Measurements from ENCODE around the gene LRRC4C. TPM values are rescaled to one million over a fixed set of nuclear protein-coding genes. Genes with fewer than 3 reads are reported as not detected.
"Not testable (repeated sequence)": the region's sequence is repeated elsewhere in the genome, so short reads cannot be mapped to it uniquely, and the experiment has no call there.

Gene LRRC4C
- total RNA-seq, 1 experiment from 2014 or later = not detected

- POLR2A ChIA-PET (ENCODE audit: unreplicated experiment) = no interaction called here
- no peak overlapping the region for H2AFZ ChIP-seq (ENCODE audit: low read length)
Observed at GRCh38 chr11:40544162-40544561, 915.3 kb downstream of the LRRC4C start.

GRCh38 chr11:40542821-40543220 lies 916.6 kb downstream of the LRRC4C start:
- no peak for TF ChIP-seq EZH2 (IDR thresholded peaks at IDR 0.05; ENCODE audit: low read length, unreplicated experiment)
- TF ChIP-seq CTCF (conservative IDR thresholded peaks at IDR 0.05; ENCODE audit: low read depth, low read length) = no peak
- TF ChIP-seq EZH2phosphoT487 (IDR thresholded peaks at IDR 0.05; ENCODE audit: borderline replicate concordance, low read length) = no peak
- no peaks in the 10 kb centered on the region for H4K20me1 ChIP-seq (ENCODE audit: low read length)
- no peaks in the 10 kb centered on the region for H3F3A ChIP-seq (ENCODE audit: low read length, unreplicated experiment)
- no peak for ATAC-seq
- ChIA-PET POLR2A (ENCODE audit: unreplicated experiment) (no interaction called here), CTCF (no interaction called here)
- no peak overlapping the region for H3K27ac ChIP-seq (ENCODE audit: low read length)
- no peaks in the 10 kb centered on the region for H3K9me3 ChIP-seq (ENCODE audit: low read length)
- H3K4me3 ChIP-seq (ENCODE audit: low read length) = no peak overlapping the region
- no peaks in the 10 kb centered on the region for H3K36me3 ChIP-seq (ENCODE audit: low read depth, low read length)
- H3K79me2 ChIP-seq (ENCODE audit: low read length) = no peaks in the 10 kb centered on the region
- intact Hi-C loops (cut with micrococcal nuclease) = no loop called here
- no peak for DNase-seq
- no peaks in the 10 kb centered on the region for H3K4me1 ChIP-seq (ENCODE audit: insufficient read depth, low read length)
- no peak overlapping the region for H3K9ac ChIP-seq (ENCODE audit: low read length)
- BruUV-seq (replicated peaks) = no TSS peak
- no peak overlapping the region for H2AFZ ChIP-seq (ENCODE audit: low read length)
- no peak overlapping the region for H3K4me2 ChIP-seq (ENCODE audit: low read length)
- H3K27me3 ChIP-seq (ENCODE audit: low read length) = no peaks in the 10 kb centered on the region
- no peaks in the 10 kb centered on the region for H3K9me2 ChIP-seq (replicated peaks; ENCODE audit: low read length)

More at GRCh38 chr11:40544162-40544561, 915.3 kb downstream of the LRRC4C start:
- H3K9me3 ChIP-seq (ENCODE audit: low read length) = no peaks in the 10 kb centered on the region; the same call in 1 of the 2 replicates
- no peak for DNase-seq
- no peaks in the 10 kb centered on the region for H3K79me2 ChIP-seq (ENCODE audit: low read length)
- no peak overlapping the region for H3K9ac ChIP-seq (ENCODE audit: low read length)
- TF ChIP-seq CTCF (conservative IDR thresholded peaks at IDR 0.05; ENCODE audit: low read depth, low read length) (no peak), EZH2phosphoT487 (IDR thresholded peaks at IDR 0.05; ENCODE audit: borderline replicate concordance, low read length) (no peak), EZH2 (IDR thresholded peaks at IDR 0.05; ENCODE audit: low read length, unreplicated experiment) (no peak)
- H3K4me3 ChIP-seq (ENCODE audit: low read length) = no peak overlapping the region
- no peaks in the 10 kb centered on the region for H3K36me3 ChIP-seq (ENCODE audit: low read depth, low read length)
- H3K27ac ChIP-seq (ENCODE audit: low read length) = no peak overlapping the region
- no peaks in the 10 kb centered on the region for H3F3A ChIP-seq (ENCODE audit: low read length, unreplicated experiment)
- CTCF ChIA-PET = no interaction called here
- H3K4me2 ChIP-seq (ENCODE audit: low read length) = no peak overlapping the region
- no peaks in the 10 kb centered on the region for H3K27me3 ChIP-seq (ENCODE audit: low read length)
- no peak for ATAC-seq
- no peaks in the 10 kb centered on the region for H4K20me1 ChIP-seq (ENCODE audit: low read length)
- no peaks in the 10 kb centered on the region for H3K4me1 ChIP-seq (ENCODE audit: insufficient read depth, low read length)
- intact Hi-C loops (cut with micrococcal nuclease) = no loop called here
- BruUV-seq (replicated peaks) = no TSS peak
- no peaks in the 10 kb centered on the region for H3K9me2 ChIP-seq (replicated peaks; ENCODE audit: low read length)

- TF ChIP-seq CTCF (conservative IDR thresholded peaks at IDR 0.05; ENCODE audit: low read depth, low read length) (no peak), EZH2phosphoT487 (IDR thresholded peaks at IDR 0.05; ENCODE audit: borderline replicate concordance, low read length) (no peak), EZH2 (IDR thresholded peaks at IDR 0.05; ENCODE audit: low read length, unreplicated experiment) (no peak)
- Histone ChIP-seq H2AFZ (ENCODE audit: low read length) (no peak overlapping the region), H3K4me1 (ENCODE audit: insufficient read depth, low read length) (no peaks in the 10 kb centered on the region), H3K9me3 (ENCODE audit: low read length) (no peaks in the 10 kb centered on the region), H4K20me1 (ENCODE audit: low read length) (no peaks in the 10 kb centered on the region), H3F3A (ENCODE audit: low read length, unreplicated experiment) (no peaks in the 10 kb centered on the region), H3K9me2 (replicated peaks; ENCODE audit: low read length) (no peaks in the 10 kb centered on the region), H3K4me2 (ENCODE audit: low read length) (no peak overlapping the region), H3K36me3 (ENCODE audit: low read depth, low read length) (no peaks in the 10 kb centered on the region), H3K4me3 (ENCODE audit: low read length) (no peak overlapping the region), H3K9ac (ENCODE audit: low read length) (no peak overlapping the region), H3K79me2 (ENCODE audit: low read length) (no peaks in the 10 kb centered on the region), H3K27ac (ENCODE audit: low read length) (no peak overlapping the region), H3K27me3 (ENCODE audit: low read length) (no peaks in the 10 kb centered on the region)
- ChIA-PET CTCF (no interaction called here), POLR2A (ENCODE audit: unreplicated experiment) (no interaction called here)
- BruUV-seq (replicated peaks) = no TSS peak
- ATAC-seq (no peak), DNase-seq (no peak)
- intact Hi-C loops (cut with micrococcal nuclease) = no loop called here
Observed at GRCh38 chr11:40537734-40538133, 921.7 kb downstream of the LRRC4C start.

GRCh38 chr11:40522080-40522479 lies 937.4 kb downstream of the LRRC4C start:
- H3K79me2 ChIP-seq (ENCODE audit: low read length); DNase-seq; intact Hi-C loops (cut with micrococcal nuclease); BruUV-seq (replicated peaks); H3K4me2 ChIP-seq (ENCODE audit: low read length); H3K4me1 ChIP-seq (ENCODE audit: insufficient read depth, low read length); H3K36me3 ChIP-seq (ENCODE audit: low read depth, low read length); CTCF ChIA-PET; H2AFZ ChIP-seq (ENCODE audit: low read length); H3K9ac ChIP-seq (ENCODE audit: low read length); ATAC-seq; H3F3A ChIP-seq (ENCODE audit: low read length, unreplicated experiment); H3K9me2 ChIP-seq (replicated peaks; ENCODE audit: low read length); H3K9me3 ChIP-seq (ENCODE audit: low read length); POLR2A ChIA-PET (ENCODE audit: unreplicated experiment); H3K27ac ChIP-seq (ENCODE audit: low read length); H3K27me3 ChIP-seq (ENCODE audit: low read length); H3K4me3 ChIP-seq (ENCODE audit: low read length); H4K20me1 ChIP-seq (ENCODE audit: low read length): not testable (repeated sequence)
